Measurements from ENCODE around the gene BYSL.
A peak's percentile ranks its signal among the peaks of the same experiment; 100 is the strongest.

Gene BYSL

GRCh38 chr6:41920921-41921711, at the start of gene BYSL, which contains the start of gene MED20:
Gene BYSL (plus strand): TSS chr6:41921499. CDS start chr6:41921563, 64 bp downstream.
Gene MED20 (minus strand): TSS chr6:41921139. CDS start chr6:41921018, 121 bp downstream.
- DNase-seq = peak; percentile 83

GRCh38 chr6:41871691-41872090, 49.6 kb upstream of the BYSL start:
- DNase-seq = no peak

GRCh38 chr6:41872147-41872546, 49.2 kb upstream of the BYSL start:
- no peak for DNase-seq

- DNase-seq = no peak
These were observed 46.6 kb upstream of the BYSL start for GRCh38 chr6:41874741-41875140.

GRCh38 chr6:41877051-41877680, 44.1 kb upstream of the BYSL start:
- no peak for DNase-seq

- DNase-seq = no peak
These were observed 43.1 kb upstream of the BYSL start for GRCh38 chr6:41878246-41878645.

- no peak for DNase-seq
These were observed 42.3 kb upstream of the BYSL start for GRCh38 chr6:41878961-41879405.

- no peak for DNase-seq
These were observed 39.8 kb upstream of the BYSL start for GRCh38 chr6:41881506-41881905.

- no peak for DNase-seq
These were observed 36.3 kb upstream of the BYSL start for GRCh38 chr6:41884957-41885356.

GRCh38 chr6:41885930-41886329, 35.4 kb upstream of the BYSL start:
- no peak for DNase-seq

GRCh38 chr6:41887331-41887751, 34.0 kb upstream of the BYSL start:
- DNase-seq = no peak

- DNase-seq = no peak
These were observed 28.3 kb upstream of the BYSL start for GRCh38 chr6:41892921-41893564.

- no peak for DNase-seq
These were observed 26.7 kb upstream of the BYSL start for GRCh38 chr6:41894366-41895299.

- peak; percentile 79 for DNase-seq
These were observed 25.7 kb upstream of the BYSL start, which contains the start of gene USP49 for GRCh38 chr6:41895300-41896233. Gene USP49 (minus strand): TSS chr6:41895375. CDS start chr6:41806983, 88,392 bp downstream.

- no peak for DNase-seq
These were observed 25.0 kb upstream of the BYSL start for GRCh38 chr6:41896281-41896680.

- no peak for DNase-seq
These were observed 20.4 kb upstream of the BYSL start for GRCh38 chr6:41900861-41901260.

GRCh38 chr6:41901882-41902519, 19.3 kb upstream of the BYSL start:
- DNase-seq = no peak

GRCh38 chr6:41909727-41910126, 11.6 kb upstream of the BYSL start:
- no peak for DNase-seq

- DNase-seq = no peak
These were observed 7.0 kb upstream of the BYSL start for GRCh38 chr6:41914343-41914742.

- no peak for DNase-seq
These were observed 6.3 kb upstream of the BYSL start for GRCh38 chr6:41914869-41915530.
